Measurements from ENCODE around the gene RBM25.
"Not testable (repeated sequence)": the region's sequence is repeated elsewhere in the genome, so short reads cannot be mapped to it uniquely, and the experiment has no call there.

The RBM25 gene

DNA sequence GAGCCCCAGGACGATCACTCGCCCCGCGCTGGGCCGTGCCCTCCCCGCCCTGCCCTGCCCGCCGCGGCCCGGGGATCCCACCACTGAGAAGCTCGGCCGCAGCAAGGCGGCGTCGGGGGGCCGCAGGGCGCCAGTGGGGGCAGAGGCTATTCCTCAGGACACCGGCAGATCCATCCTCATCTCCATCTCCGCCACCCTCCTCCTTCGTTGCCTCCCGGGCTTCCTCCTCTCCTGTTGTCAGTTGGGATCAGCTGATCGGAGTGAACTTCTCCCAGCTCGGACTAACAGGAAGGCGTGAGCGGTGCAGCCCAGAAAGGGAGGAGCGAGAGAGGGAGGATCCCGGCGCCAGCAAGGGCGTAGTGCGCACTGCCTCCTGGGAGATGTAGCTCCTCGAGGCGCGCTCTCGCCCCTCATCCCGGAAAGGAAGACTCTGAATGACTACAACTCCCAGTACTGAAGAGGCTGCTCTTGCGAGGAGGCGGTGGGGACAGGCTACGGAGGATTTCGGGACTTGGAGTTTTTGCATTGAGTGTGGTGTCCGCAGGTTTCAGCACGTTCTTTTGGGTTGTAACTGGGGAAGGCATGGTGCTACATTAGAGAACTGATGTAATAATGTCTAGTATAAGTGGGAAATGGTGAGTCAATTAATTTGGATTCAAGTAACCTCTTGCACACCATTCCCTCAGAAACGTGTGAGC is 31.3 kb upstream of the RBM25 start, which contains the start of gene ZFYVE1:
Gene ZFYVE1, minus strand, starts transcription at position 262 of the 698 bp plus-strand sequence. CDS start 2,598 bp downstream, outside the sequence.
- peak; percentile 95 for DNase-seq (ENCODE audit: extremely low spot score)
- ChIA-PET CTCF (interaction anchor here (1.1 to 1.8 kb wide), 4 partner anchors 10 to 78 kb away, joined by 3 to 6 read pairs (median 4); no protein-coding TSS in a partner anchor), POLR2A (interaction anchor here (0.7 to 0.8 kb wide), 3 partner anchors 19 to 735 kb away, joined by 5 to 7 read pairs (median 5); partner anchors contain the start of gene RBM25)
- TF ChIP-seq, protein P1, sequence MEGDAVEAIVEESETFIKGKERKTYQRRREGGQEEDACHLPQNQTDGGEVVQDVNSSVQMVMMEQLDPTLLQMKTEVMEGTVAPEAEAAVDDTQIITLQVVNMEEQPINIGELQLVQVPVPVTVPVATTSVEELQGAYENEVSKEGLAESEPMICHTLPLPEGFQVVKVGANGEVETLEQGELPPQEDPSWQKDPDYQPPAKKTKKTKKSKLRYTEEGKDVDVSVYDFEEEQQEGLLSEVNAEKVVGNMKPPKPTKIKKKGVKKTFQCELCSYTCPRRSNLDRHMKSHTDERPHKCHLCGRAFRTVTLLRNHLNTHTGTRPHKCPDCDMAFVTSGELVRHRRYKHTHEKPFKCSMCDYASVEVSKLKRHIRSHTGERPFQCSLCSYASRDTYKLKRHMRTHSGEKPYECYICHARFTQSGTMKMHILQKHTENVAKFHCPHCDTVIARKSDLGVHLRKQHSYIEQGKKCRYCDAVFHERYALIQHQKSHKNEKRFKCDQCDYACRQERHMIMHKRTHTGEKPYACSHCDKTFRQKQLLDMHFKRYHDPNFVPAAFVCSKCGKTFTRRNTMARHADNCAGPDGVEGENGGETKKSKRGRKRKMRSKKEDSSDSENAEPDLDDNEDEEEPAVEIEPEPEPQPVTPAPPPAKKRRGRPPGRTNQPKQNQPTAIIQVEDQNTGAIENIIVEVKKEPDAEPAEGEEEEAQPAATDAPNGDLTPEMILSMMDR (IDR thresholded peaks at IDR 0.05; ENCODE audit: control extremely low read depth, extremely low read depth, low read depth, missing control alignments) = no peak

DNA sequence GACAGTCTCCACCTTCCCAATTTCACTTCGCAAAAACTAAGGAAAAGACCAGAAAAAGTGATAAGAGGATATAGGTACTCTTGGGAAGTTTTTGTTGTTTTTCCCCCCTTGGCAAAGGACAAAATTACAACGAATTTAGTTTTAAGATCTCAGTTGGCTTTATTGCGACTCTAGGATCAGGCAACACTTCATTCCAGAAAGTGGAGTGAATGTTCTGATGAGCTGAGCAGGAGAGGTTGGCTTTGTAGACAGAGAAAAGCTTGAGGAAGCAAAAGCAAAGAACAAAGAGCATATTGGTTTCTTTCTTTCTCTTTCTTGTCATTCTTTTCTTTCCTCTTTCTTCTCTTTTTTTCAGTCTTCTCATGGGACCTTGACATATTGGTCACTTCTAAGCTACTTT is 30.8 kb upstream of the RBM25 start:
- CTCF ChIA-PET = interaction anchor here (1.1 to 1.8 kb wide), 4 partner anchors 10 to 79 kb away, joined by 3 to 6 read pairs (median 4); no protein-coding TSS in a partner anchor
- DNase-seq (ENCODE audit: extremely low spot score) = no peak
- TF ChIP-seq, protein P1 (IDR thresholded peaks at IDR 0.05; ENCODE audit: control extremely low read depth, extremely low read depth, low read depth, missing control alignments) = no peak
- POLR2A ChIA-PET = interaction anchor here (0.8 kb wide), 1 partner anchor 18 kb away, joined by 5 read pairs; no protein-coding TSS in a partner anchor

DNA sequence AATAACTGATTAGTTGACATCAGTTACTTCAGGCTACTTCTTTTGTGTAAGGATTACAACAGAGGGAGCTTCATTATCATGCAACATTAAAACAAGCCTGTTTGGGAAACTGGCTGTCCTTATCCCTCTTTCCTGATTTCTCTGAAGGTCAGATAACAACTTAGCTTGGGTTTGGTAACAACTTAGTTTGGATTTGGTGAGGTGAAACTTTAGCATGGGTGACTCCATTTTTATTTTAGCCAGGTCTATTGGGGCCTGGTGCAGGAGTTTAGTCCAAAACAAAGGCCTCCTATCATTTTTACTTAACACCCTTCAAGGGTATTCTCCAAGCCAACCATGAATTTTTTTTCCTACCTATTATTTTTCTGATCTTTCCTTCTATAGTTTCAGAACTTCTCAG is 30.4 kb upstream of the RBM25 start:
- ChIA-PET CTCF (interaction anchor here (1.6 to 1.8 kb wide), 2 partner anchors 11 to 13 kb away, joined by 3 to 4 read pairs; no protein-coding TSS in a partner anchor), POLR2A (no interaction called here)
- TF ChIP-seq, protein P1 (IDR thresholded peaks at IDR 0.05; ENCODE audit: control extremely low read depth, extremely low read depth, low read depth, missing control alignments) = no peak
- no peak for DNase-seq (ENCODE audit: extremely low spot score)

DNA sequence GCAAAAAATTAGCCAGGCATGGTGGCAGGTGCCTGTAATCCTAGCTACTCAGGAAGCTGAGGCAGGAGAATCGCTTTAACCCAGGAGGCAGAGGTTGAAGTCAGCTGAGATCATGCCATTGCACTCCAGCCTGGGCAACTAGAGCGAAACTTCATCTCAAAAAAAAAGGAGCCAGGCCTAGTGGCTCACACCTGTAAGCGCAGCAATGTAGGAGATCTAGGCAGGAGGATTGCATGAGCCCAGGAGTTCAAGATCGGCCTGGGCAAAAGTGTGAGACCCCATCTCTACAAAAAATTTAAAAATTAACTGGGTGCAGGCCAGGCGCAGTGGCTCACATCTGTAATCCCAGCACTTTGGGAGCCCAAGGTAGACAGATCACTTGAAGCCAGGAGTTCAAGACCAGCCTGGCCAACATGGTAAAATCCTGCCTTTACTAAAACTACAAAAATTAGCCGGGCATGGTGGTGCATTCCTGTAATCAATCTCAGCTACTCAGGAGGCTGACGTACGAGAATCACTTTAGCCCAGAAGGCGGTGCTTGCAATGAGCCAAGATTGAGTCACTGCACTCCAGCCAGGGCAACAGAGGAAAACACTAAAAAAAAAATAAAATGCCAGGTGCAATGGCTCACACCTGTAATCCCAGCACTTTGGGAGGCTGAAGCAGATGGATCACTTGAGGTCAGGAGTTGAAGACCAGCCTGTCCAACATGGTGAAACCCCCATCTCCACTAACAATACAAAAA is 21.5 kb upstream of the RBM25 start:
- CTCF ChIA-PET; DNase-seq (ENCODE audit: extremely low spot score); POLR2A ChIA-PET: not testable (repeated sequence)

DNA sequence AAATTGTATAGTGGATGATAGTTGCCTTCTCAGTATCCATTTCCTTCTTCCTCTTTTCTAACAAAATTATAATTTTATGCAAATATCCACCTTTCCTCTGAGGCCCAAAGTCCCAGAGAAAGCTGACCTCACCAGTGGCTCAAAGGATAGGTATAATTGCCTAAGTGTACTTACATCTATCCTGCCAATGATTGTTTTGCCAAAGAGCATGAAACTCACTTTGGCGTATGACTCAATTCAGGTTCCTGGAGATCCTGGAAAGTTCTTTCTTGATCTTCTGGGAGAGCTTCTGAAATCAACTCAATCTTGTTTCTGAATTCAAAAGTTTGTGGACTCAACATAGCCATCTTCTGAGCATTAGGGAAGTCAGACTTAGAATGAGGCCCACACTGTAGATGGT is 10.5 kb upstream of the RBM25 start:
- CTCF ChIA-PET = no interaction called here
- POLR2A ChIA-PET = no interaction called here
- TF ChIP-seq, protein P1 (IDR thresholded peaks at IDR 0.05; ENCODE audit: control extremely low read depth, extremely low read depth, low read depth, missing control alignments) = no peak
- no peak for DNase-seq (ENCODE audit: extremely low spot score)

DNA sequence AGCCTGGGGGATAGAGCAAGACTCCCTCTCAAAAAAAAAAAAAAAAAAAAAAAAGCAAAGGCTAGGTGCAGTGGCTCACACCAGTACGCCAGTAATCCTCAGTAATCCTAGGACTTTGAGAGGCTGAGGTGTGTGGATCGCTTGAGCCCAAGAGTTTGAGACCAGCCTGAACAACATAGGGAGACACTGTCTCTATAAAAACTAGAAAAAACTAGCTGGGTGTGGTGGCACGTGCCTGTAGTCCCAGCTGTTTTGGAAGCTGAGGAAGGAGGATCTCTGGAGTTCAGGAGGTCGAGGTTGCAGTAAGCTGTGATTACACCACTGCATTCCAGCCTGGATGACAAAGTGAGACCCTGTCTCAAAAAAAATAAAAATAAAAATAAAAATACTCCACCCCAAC is 8.9 kb upstream of the RBM25 start:
- POLR2A ChIA-PET = interaction anchor here (0.7 to 0.8 kb wide), 2 partner anchors 9 to 11 kb away, joined by 3 to 7 read pairs; partner anchors contain the start of gene RBM25
- CTCF ChIA-PET = no interaction called here
- DNase-seq (ENCODE audit: extremely low spot score) = no peak
- TF ChIP-seq, protein P1 (IDR thresholded peaks at IDR 0.05; ENCODE audit: control extremely low read depth, extremely low read depth, low read depth, missing control alignments) = no peak

All from GM10248 (cell line).